RPMI8226 (cell line): Measurements from ENCODE around the gene CRADD.
"Not testable (repeated sequence)": the region's sequence is repeated elsewhere in the genome, so short reads cannot be mapped to it uniquely, and the experiment has no call there.

Experiments used
- DNase-seq: peaks from one replicate; pipeline ENCODE4 v3.0.0-alpha.2; 2015

The CRADD gene

GRCh38 chr12:93740751-93741150 lies 63.6 kb downstream of the CRADD start:
- DNase-seq: no peak

GRCh38 chr12:93741659-93742109 lies 64.5 kb downstream of the CRADD start:
- DNase-seq: no peak

- DNase-seq: peak; percentile 57
These were observed 65.1 kb downstream of the CRADD start for GRCh38 chr12:93742110-93742934.

GRCh38 chr12:93743229-93743998 lies 66.2 kb downstream of the CRADD start:
- DNase-seq: no peak

GRCh38 chr12:93743999-93744689 lies 67.0 kb downstream of the CRADD start:
- no peak for DNase-seq

GRCh38 chr12:93745286-93745685 lies 68.1 kb downstream of the CRADD start:
- no peak for DNase-seq

GRCh38 chr12:93746572-93747168 lies 69.5 kb downstream of the CRADD start:
- no peak for DNase-seq

- DNase-seq: no peak
These were observed 71.7 kb downstream of the CRADD start for GRCh38 chr12:93748672-93749383.

- no peak for DNase-seq
These were observed 72.3 kb downstream of the CRADD start for GRCh38 chr12:93749515-93749914.

GRCh38 chr12:93750056-93750455 lies 72.9 kb downstream of the CRADD start:
- DNase-seq: no peak

GRCh38 chr12:93751864-93752610 lies 74.9 kb downstream of the CRADD start:
- no peak for DNase-seq

GRCh38 chr12:93753285-93753684 lies 76.1 kb downstream of the CRADD start:
- no peak for DNase-seq

GRCh38 chr12:93753838-93754429 lies 76.8 kb downstream of the CRADD start:
- no peak for DNase-seq

- not testable (repeated sequence) for DNase-seq
These were observed 77.7 kb downstream of the CRADD start for GRCh38 chr12:93754859-93755258.

- no peak for DNase-seq
These were observed 79.1 kb downstream of the CRADD start for GRCh38 chr12:93756288-93756687.

- no peak for DNase-seq
These were observed 80.9 kb downstream of the CRADD start for GRCh38 chr12:93757792-93758694.

- no peak for DNase-seq
These were observed 81.7 kb downstream of the CRADD start for GRCh38 chr12:93758801-93759373.

- no peak for DNase-seq
These were observed 82.4 kb downstream of the CRADD start for GRCh38 chr12:93759512-93760081.

GRCh38 chr12:93760275-93760875 lies 83.2 kb downstream of the CRADD start:
- no peak for DNase-seq
